Left ventricle myocardium inferior (tissue), 1 donor: ENCODE results near the gene METTL18. TPM values are rescaled to one million over a fixed set of nuclear protein-coding genes. Genes with fewer than 3 reads are reported as not detected.

ENCODE experiments used
- DNase-seq: peaks from one replicate; pipeline ENCODE4 v3.0.0-alpha.2; 2020
- H3K27ac ChIP-seq: fragments of 200-600 bp; replicated peaks from 2 replicates; pipeline ENCODE4 v1.8.0; 2021
- H3K27me3 ChIP-seq: fragments of 200-600 bp; 2 replicates; pipeline ENCODE4 v1.8.0; 2021; ENCODE audit warnings: low read depth
- H3K36me3 ChIP-seq: fragments of 200-600 bp; 2 replicates; pipeline ENCODE4 v1.8.0; 2021
- H3K4me1 ChIP-seq: fragments of 200-600 bp; 2 replicates; pipeline ENCODE4 v1.8.0; 2021
- H3K4me3 ChIP-seq: fragments of 200-600 bp; 2 replicates; pipeline ENCODE4 v1.8.0; 2021; ENCODE audit warnings: mild to moderate bottlenecking, moderate library complexity
- H3K9me3 ChIP-seq: fragments of 200-600 bp; replicated peaks from 2 replicates; pipeline ENCODE4 v1.8.0; 2021
- CTCF ChIP-seq: fragments of 200-600 bp; IDR thresholded peaks from 2 replicates; pipeline ENCODE4 v1.8.0; 2021; ENCODE audit warnings: antibody characterized with exemption, mild to moderate bottlenecking, borderline replicate concordance
- intact Hi-C: fragments of 100-400 bp; cut with micrococcal nuclease; formaldehyde crosslinking; loops from one replicate; pipeline ENCODE4 v1.11.0; 2022
- total RNA-seq: library from RNA; stranded (reverse); fragmentation: NEBNext Ultra II Directional; extraction: Animal tissue kit (Norgen Biotek cat#: 25700); gene quantifications from one replicate; pipeline ENCODE4 v1.2.1, GENCODE V29; 2021
- donor health status: DM: no; HTN: yes; CAD: no; lungs with severe emphysema.

METTL18 gene
- total RNA-seq, 1 donor from 2014 or later, result 5.9 TPM

DNA sequence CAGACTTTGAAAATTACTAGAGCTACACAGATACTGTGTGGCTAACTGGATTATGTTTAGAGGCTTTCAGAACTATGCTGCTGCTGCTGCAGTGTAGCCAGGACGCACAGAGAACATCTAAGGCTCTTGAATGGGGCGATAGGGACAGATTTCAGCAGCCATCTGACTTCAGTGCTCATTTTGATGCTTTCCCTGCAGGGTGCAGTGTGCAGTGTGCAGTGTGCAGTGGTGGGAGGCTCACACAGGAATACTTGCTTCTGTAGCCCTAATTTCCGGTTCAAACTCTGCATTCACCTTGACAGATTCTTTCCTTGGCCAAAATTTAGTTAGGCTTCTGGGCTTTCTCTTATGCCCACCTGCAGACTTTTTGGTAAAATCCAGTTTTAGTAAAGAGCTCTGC is 7.7 kb downstream of the METTL18 start:
- Histone ChIP-seq H3K36me3 (peaks cover 4% of the 10 kb centered on the region), H3K9me3 (no peaks in the 10 kb centered on the region), H3K27me3 (peaks cover 20% of the 10 kb centered on the region), H3K27ac (no peak overlapping the region), H3K4me1 (no peaks in the 10 kb centered on the region), H3K4me3 (no peak overlapping the region)
- TF ChIP-seq CTCF, result no peak
- DNase-seq, result no peak
- intact Hi-C loops, result no loop called here

DNA sequence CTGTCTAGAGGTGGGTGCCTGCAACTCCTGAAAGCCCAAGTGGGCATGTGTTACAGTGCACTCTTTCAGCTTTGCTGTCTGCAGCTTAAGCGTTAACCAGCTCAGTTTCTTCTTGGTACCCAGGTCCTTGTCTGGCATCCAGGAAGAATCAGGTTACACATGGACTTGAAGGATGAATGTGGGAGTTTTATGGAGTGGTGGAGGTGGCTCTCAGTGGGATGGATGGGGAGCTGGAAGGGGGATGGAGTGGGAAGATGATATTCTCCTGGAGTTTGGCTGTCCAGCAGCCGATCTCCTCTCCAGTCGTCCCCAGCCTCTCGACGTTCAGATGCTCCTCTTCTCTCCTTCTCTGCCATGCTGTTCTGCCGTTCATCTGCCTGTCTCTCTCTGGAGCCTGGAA is 9.4 kb downstream of the METTL18 start:
- TF ChIP-seq CTCF, result no peak
- H3K36me3 ChIP-seq, result no peaks in the 10 kb centered on the region
- H3K4me1 ChIP-seq, result no peaks in the 10 kb centered on the region
- H3K27ac ChIP-seq, result no peak overlapping the region
- intact Hi-C loops, result no loop called here
- no peak for DNase-seq
- no peak overlapping the region for H3K4me3 ChIP-seq
- peaks cover 21% of the 10 kb centered on the region for H3K27me3 ChIP-seq
- H3K9me3 ChIP-seq, result no peaks in the 10 kb centered on the region

GRCh38 chr1:169784102-169784501 is 10.6 kb downstream of the METTL18 start:
- no peak overlapping the region for H3K27ac ChIP-seq
- DNase-seq, result no peak
- no peak overlapping the region for H3K4me3 ChIP-seq
- H3K4me1 ChIP-seq, result no peaks in the 10 kb centered on the region
- no peaks in the 10 kb centered on the region for H3K9me3 ChIP-seq
- peaks cover 21% of the 10 kb centered on the region for H3K27me3 ChIP-seq
- intact Hi-C loops, result no loop called here
- no peak for TF ChIP-seq CTCF
- H3K36me3 ChIP-seq, result no peaks in the 10 kb centered on the region

- DNase-seq, result no peak
- intact Hi-C loops, result no loop called here
- H3K27me3 ChIP-seq, result peaks cover 21% of the 10 kb centered on the region
- no peaks in the 10 kb centered on the region for H3K9me3 ChIP-seq
- no peaks in the 10 kb centered on the region for H3K4me1 ChIP-seq
- no peak overlapping the region for H3K4me3 ChIP-seq
- TF ChIP-seq CTCF, result no peak
- H3K27ac ChIP-seq, result no peak overlapping the region
- no peaks in the 10 kb centered on the region for H3K36me3 ChIP-seq
Observed at GRCh38 chr1:169782596-169782995, 12.1 kb downstream of the METTL18 start.

DNA sequence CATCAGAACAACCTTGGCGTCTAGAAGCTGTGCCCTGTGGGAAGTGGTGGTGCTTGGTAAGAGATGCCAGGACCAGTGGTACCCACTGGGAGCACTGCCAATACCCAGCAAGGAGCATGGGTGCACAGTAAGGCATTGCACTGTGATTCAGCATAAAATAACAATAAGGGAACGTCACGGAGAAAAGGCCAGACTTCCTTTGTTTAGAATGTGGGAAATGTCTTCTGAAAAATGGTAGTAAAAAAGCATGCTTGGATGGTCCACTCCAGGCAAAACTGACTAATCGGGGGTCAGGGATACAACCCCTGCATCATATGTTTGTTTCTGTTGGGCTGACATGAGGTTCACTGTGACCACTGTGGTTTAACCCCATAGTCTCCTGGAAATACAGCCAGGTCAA is 14.7 kb downstream of the METTL18 start:
- H3K36me3 ChIP-seq, result no peaks in the 10 kb centered on the region
- no peak overlapping the region for H3K4me3 ChIP-seq
- no peaks in the 10 kb centered on the region for H3K9me3 ChIP-seq
- no peak for DNase-seq
- peaks cover 15% of the 10 kb centered on the region for H3K27me3 ChIP-seq
- H3K27ac ChIP-seq, result no peak overlapping the region
- intact Hi-C loops, result no loop called here
- H3K4me1 ChIP-seq, result no peaks in the 10 kb centered on the region
- TF ChIP-seq CTCF, result no peak

DNA sequence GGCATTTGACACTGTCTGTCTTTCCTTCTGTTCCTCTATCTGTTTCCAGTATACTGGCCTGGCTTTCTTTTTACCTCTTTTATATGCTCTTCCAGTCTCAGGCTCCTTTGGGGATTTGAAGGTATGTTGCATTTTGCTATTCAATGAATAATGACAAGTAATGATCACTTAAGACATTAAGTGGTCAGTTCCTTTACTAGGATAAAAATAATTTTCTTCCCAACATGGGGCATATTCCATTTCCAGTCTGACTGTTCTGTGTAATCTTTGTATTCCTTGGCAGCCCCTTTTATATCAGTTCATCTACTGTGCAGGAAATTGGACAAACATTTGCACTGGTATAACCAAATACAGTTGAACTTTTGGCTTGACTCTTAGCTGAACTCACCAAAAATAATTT is 15.6 kb downstream of the METTL18 start:
- DNase-seq, result no peak
- no peaks in the 10 kb centered on the region for H3K4me1 ChIP-seq
- H3K9me3 ChIP-seq, result no peaks in the 10 kb centered on the region
- no peak overlapping the region for H3K4me3 ChIP-seq
- no peak overlapping the region for H3K27ac ChIP-seq
- no peaks in the 10 kb centered on the region for H3K36me3 ChIP-seq
- H3K27me3 ChIP-seq, result peaks cover 13% of the 10 kb centered on the region
- no peak for TF ChIP-seq CTCF
- intact Hi-C loops, result no loop called here
